IPS-NIHi11 (cell line): ENCODE measurements around the gene NAP1L4.
A peak's percentile ranks its signal among the peaks of the same experiment; 100 is the strongest.

Experiments used
- DNase-seq: peaks from one replicate; pipeline ENCODE4 v3.0.0; 2012; ENCODE audit warnings: mixed read lengths, low spot score

Gene NAP1L4, protein sequence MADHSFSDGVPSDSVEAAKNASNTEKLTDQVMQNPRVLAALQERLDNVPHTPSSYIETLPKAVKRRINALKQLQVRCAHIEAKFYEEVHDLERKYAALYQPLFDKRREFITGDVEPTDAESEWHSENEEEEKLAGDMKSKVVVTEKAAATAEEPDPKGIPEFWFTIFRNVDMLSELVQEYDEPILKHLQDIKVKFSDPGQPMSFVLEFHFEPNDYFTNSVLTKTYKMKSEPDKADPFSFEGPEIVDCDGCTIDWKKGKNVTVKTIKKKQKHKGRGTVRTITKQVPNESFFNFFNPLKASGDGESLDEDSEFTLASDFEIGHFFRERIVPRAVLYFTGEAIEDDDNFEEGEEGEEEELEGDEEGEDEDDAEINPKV

DNA sequence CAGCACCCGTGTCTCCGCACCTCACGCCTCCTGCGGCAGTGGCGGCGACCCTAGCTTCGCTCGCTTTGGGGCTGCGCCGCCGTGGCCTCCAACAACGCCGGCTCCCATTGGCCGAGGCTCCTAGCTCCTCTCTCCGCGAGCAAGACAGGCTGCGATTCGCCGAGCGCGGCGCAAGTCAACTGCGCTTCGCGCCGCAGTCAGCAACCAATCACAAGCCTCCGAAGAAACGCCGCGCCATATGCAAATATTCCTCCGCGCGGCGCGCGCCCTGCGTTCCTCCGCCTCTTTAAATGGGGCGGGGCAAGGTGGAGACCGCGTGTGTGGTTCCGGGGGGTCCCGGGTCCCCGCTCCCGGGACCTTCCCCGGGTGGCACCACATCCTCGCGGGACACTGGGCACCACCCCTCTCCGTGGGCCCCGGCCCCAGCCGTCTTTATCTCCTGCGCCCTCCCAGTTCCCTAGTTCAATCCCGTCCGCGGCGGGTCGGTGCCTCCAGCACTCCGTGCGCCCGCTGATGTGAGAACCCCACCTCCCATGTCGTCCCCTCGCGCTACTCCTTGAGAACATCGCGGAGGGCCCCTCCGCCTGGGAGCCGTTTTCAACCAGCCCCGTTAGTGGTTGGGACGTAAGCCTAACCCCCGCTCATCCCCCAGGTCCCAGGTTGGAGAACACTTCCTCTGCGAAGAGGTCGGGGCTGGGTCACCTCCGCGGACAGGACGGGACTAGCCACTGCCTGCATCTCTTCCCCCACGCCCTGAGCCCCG, at the start of gene NAP1L4:
NAP1L4 (minus strand) TSS at position 96 of the 763 bp plus-strand sequence. CDS start 13,109 bp downstream, outside the sequence.
- DNase-seq: peak; percentile 99

DNA sequence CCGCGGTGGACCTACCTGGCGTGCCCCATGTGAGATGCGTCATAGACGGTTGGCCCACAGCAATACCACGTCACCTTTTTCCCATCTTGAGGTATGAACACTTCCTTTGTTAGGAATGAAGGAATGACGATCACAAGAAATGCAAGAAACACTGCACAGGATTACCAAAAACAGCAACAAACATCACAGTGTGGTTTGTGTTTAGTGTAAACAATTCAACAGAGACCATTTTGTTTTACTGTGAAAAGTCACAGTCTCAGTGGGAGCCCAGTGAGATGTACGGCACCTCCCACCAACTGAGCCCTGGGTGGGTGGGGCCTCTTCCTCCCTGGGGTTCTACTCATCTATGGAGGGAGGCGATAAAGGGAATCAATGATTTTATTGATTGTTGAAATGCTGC, 48.8 kb upstream of the NAP1L4 start:
- DNase-seq: no peak

DNA sequence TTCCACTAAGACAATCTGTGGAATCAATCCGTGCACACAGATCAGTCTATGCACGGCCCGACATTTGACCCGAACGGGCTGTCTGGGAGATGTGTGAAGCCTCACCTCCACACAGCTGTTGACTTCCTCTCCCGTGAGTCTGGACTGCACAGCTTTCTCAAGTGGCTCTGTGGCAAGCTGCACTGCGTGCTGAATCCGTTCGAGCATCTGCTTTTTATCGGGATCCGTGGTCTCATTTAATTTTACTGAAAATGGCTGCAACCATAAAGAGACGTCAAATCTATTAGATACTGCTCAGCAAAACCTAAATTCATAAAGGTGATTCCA, 45.8 kb upstream of the NAP1L4 start:
- no peak for DNase-seq

DNA sequence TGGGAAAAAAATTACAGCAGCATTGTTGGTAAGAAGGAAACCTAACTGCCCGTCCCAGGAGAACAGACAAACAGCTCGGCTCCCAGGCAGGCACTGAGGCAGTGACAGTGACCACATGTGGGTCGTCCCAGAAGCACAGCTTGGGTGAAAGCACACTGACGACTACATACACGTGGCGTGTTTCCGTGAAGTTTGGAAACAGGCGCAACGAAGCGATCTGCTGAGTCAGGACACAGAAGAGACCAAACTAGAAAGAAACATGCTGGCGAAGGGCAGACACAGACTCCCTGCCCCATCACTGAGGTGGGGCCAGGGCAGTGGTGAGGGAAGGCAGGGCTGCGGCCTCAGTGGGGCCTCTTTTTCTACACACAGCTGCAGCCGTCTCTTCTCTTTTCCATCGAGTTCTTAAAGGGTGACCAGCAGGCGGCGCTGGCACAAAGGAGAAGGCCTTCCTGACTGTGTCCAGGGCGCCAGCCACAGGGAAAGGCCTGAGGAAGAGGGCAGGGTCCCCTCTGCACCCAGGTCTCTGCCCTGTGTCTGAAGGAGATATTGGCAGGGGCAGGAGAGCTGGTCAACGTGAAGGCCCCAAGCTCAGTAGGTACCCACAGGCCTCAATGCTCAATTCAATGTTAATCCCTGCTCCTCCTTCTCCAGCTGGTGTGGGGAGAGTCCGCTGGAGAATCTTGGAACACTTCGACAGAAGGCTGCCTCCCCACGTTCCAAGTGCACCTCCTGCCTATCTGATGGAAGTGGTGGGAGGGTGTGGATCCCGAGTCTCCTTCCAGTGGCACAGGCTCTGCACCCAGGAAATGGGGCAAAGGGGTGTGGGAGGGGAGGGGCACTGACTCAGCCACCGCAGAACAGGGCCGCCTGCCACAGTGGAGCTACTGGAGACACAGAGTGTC, 45.2 kb upstream of the NAP1L4 start:
- DNase-seq: peak; percentile 87

DNA sequence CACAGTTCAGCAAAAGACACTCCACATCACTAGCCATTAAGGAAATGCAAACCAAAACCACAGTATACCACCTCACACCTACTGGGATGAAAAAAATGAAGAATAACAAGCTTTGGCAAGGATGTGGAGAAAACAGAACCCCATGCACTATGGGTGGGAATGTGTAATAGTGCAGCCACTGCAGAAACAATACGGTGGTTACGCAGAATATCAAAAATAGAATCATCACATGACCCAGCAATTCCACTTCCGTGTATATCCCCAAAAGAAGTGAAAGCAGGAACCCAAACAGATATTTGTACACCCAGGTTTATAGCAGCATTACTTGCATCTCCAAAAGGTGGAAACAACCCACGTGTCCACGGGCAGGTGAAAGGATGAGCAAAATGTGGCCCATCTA, 44.3 kb upstream of the NAP1L4 start:
- no peak for DNase-seq

DNA sequence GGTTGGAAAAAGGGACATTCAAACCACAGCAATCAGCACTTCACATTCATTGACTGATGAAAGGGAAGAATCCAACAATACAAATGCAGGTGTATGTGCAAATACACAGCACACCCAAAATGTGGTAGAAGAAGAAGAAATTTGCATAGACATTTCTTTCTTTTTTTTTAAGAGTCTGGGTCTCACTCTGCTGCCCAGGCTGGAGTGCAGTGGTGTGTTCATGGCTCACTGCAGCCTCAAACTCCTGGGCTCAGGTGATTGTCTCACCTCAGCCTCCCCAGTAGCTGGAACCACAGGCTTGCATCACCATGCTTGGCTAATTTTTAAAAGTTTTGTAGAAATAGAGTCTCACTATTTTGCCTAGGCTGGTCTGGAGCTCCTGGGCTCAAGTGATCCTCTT, 43.2 kb upstream of the NAP1L4 start:
- no peak for DNase-seq

DNA sequence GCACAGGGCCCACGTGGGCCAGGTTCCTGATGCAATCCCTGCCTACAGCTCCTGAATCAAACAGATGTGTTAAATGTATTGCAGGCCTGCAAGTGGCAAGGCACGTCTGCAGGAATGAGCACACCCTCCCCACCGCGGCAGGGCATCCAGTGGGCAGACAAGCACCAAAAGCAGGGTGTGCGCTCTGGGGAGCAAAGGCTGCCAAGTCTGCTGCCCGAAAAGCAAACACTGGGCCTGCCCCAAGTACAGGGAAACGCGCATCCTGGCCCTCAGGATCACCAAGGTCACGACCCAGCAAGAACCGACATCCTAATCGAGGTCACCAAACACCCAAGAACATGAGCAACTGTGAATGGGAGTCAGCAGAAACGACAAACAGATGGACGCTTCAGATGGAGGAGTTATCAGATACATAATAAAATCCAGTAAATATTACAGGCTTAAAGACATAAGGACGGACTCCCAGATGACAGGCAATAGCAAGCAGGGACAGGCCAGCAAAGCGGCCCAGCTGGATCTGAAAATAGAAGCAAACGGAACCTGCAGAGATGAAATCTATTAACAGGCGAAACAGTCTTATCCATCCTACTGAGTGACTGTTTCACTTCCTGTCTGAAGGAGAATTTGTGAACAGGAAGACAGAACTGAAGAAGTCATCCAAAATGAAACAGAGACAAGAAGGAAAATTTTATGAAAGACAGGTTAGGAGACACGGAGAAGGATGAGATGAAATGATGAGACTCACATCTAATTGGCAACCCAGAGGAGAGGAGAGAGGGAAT, 38.4 kb upstream of the NAP1L4 start:
- DNase-seq: no peak

DNA sequence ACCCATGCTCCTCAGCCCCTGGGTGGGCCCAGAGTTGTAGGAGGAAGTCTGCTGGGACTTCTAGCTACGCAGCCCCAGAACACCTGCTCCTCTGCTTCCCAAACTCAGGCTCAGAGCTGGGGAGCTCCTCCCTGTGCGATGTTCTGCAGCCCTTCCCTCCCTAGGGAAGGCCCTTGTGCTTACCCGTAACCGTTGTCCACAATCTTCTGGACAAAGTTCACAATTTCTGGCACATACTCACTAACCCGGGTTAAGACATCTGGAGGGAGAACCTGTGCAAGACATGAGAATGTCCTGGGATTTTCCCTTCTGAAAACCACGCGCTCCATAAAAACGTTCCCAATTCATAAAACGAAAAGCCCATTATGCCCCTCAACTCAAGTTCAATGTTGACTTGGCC, 36.7 kb upstream of the NAP1L4 start:
- no peak for DNase-seq

DNA sequence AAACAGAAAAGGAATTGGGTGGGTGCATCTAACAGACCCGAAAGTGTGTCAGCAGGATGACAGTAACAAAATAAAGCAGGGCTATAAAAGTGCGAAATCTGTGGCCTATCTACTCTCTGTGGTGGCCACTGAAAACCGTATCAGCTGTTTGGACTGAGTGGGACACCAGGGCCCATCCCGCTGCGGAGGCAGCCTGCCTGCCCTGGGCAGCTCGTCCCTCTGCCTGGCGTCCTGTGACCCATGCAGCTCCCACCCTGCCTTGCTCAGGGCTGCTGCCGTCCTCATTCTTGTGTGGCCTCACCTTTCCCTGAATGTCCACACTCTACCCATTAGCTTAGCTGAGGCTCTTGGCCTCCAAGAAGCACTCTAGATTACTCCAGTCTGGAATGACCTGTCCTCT, 34.7 kb upstream of the NAP1L4 start:
- no peak for DNase-seq

DNA sequence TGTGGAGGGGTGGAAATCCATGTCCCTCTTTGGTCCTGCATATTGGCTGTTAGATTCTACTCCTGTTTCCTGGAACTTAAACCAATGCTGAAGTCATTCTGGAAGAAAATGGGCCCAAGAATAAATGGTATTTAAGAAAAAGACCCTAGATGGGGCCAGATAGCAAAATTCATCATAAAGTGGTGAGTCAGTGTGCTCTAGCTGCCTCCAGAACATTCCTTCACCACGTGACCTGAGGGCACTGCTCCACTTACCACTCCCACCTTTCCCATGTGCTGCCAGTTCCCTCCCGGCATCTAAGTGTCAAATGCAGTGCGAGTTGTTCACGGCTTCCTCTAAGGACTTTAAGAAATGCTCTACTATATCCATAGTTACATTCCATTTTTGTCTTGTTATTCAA, 30.9 kb upstream of the NAP1L4 start:
- DNase-seq: no peak

DNA sequence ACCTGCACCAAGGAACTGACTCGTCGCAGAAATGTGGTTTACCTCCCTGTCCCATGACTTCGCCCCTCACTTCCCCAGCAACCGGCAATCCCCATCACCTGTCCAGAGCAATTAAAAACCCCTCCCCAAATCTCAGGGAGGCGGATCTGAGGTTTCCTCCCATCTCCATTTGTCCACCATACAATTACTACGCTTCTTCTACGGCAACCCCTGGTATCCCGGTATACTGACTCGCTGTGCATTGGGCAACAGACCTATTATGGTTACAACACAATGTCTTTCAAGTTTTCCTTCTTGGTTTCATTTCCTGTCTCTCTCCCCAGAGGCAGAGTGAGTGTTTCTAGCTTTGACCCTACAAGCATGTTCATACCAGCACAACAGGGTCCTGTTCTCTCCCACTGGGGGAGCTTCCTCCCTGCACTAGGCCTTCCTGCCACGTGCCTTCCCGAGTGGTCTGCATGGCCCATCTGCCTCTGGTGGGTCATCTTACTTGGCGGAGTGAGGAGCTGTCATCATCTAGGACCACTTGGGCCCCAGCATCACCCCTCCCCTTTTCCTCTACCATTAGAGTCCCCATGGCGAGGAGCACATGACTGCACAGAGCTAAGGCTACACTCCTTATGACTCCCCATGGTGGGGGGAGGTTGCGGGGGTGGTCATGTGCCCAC, 30.3 kb upstream of the NAP1L4 start:
- no peak for DNase-seq

DNA sequence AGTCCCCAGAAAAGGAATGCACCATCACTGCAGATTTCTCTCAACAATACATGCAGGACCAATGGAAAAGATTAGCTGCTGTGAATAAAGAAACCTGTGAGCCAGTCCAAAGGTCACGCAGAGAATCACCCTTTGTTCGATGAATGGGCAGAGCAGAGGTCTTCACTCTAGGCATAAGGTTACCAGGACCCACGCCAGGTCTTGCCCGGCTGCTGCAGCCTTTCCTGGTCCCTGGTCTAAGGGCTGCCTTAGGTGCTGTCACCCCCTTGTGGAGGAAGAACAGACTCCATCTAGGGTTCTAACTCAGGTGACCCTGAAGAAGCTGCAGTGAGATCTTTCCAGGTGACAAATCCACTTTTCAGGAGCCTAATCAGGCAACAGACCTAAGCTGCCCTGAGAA, 29.0 kb upstream of the NAP1L4 start:
- DNase-seq: peak; percentile 82

DNA sequence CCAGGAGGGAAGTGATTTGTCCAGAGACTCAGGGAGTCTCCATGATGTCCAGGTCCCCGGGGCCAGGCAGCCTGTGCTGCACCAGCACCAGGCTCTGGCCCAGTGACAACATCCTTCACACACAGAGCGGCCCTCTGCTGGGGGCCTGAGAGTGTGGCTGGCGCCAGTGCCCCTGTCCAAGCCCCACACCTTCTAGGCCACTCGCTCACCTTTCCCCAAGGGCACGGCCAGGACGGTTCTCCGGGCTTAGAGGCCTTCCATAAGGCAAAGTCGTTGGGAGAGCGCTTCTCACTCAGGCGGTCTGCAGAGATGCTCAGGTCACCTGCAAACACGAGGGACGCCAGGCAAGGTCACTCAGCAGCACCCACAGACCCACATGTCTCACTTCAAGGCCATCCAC, 27.9 kb upstream of the NAP1L4 start:
- DNase-seq: no peak

DNA sequence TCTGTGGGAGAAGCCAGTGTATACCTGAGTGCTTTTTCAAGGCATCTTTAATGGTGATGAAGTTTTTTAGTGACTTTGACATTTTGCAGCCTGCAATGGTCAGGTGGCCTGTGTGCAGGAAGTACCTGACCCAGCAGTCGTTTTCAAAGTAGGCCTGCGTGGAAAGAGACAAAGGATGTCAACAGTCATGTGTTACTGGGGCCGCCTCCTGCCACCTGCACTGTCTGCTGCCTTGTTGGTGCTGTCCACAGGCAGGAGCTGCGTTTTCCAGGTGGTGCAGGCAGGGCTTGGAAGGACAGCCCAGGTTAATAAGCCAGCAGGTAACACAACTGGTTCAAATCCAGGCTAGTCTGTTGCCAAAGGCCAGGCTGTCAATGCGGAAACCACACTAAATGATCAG, 26.5 kb upstream of the NAP1L4 start:
- no peak for DNase-seq

DNA sequence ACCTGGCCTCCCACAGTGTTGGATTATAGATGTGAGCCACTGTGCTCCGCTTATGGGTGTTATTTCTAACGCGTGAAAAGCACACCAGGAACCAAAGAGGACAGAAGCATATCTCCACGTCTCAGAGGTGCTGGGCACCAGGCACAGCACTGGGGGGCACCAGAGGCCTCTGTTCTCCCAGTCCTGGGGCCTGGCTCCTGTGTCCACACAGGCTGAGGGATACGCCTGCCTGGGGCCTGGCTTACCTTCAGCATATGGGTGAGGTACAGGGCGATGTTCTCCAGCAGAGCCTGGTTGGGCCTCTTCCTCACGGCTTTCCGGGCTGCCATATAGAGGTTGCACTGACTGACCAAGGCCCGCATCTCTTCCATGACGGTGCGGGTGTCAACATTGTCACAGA, 24.7 kb upstream of the NAP1L4 start:
- no peak for DNase-seq

DNA sequence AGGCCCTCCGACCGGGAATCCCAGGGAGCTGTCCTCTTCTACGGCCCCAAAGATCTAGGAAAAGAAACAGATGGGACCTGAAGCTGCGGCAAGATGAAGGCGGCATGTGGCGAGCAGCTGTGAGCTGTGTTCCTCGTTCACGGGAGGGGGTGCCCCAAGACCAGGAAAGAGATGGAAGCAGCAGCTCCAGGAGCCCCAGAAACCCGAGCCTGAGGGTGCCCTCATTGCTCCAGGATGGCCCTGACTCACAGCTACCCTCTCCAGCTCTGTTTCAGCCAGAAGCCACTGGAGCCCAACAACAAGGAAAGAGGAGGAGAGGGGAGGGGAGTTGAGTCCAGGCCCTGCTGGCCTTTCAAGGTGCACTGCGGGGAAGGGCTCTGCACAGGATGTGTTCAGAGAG, 23.7 kb upstream of the NAP1L4 start:
- no peak for DNase-seq

DNA sequence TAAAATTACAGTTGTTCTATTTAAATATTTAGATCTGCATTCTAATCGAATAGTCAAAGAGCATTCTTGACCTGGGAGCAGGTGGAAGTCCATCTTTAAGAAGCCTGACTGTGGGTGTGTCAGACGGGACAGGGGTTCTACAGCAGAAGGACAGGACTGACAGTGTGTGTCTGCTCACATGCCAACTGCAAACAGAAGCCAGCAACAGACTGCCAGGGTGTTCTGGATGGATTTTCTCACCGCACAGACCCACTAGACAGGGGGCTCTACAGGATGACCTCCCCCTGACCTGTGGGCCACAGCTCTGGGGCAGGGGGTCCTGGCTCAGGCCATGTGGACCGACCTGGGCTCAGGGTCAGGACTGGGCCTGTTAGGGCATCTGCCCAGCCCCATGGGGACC, 22.8 kb upstream of the NAP1L4 start:
- DNase-seq: no peak

DNA sequence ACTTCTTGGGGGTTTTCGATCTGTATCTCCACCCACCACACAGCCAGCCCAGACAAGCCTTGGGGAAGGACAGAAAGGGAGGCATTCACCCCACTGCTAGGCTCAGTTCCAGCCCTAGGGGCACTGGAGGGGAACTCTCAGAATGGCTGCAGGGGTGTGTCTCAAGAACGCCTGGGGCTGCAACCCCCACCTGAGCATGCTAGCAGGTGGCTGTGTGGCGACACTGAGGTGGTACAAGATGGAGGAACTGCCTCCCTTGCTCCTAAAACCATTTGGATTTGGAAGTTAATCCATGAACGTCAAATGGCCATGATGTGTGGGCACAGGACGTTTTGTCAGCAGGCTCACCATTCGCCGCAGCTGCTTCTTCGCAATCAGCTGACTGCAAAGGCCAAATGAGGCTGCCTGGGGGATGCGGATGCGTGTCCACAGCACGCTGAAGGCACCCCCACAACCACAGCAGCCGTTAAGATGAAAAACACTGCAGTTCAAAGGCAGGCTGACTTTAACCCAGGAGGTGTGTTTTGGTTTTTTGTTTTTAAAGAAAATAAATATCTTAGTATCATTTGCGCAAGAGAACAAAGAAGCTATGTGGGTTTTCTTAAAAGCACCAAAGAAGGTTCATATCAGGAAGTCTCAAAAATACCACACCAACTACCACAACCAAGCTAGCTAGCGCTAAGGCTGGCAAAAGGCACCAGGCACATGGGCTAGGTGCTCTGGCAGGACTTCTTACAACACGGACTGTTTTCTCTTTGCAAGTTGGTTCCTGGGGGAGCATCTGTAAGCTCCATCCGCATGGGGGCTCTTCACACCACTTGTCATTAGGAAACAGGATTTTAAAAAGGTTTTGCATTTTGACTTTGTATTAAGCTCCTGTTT, 22.2 kb upstream of the NAP1L4 start:
- no peak for DNase-seq

DNA sequence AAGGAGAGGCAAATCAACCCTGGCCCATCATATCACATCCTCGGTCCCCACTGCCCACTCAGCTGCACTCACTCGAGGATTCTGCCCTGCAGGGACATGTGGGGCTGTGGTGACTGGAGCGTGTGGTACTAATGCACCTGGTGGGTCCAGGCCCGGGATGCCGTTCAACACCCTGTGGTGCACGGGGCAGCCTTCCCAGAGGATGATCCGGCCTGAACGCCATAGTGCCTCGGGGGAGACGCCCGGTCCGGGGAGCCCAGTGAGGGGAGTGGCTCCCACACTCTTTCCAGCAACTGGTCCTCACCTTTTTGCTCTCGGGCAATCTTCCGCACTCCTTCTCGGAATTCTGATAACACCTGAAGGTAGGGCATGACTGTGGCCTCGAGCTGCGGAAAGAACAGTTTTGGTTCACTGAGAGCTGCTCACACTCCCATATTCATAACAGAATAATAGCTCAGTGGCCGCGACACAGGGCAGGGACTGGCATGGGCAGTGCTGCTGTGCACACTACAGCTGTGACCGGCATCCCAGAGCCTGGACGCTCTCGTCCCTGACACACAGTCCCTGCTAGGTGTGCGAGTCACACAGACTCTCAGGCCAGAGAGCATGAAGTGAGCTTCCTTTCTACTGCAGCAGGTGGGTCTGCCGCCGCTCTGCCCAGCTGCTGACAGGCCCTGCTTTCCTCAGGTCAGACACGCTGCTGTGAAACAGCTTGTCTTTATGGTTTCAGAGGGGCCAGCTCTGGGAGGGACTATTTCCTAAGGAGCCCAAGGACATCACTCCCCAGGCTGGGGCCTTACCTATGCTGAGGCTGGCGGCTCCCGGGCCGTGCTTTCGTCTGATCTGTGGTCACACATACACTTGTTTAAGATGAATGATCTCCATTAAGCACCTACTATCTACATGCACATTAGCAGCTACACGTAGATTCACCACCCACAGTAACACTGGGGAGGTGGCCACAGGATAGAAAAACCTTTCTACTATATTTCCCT, 20.1 kb upstream of the NAP1L4 start:
- DNase-seq: no peak
